Thymus (tissue), 14 donors: ENCODE measurements around the gene FBXW10B. TPM values are rescaled to one million over a fixed set of nuclear protein-coding genes. Genes with fewer than 3 reads are reported as not detected.
"Not testable (repeated sequence)": the region's sequence is repeated elsewhere in the genome, so short reads cannot be mapped to it uniquely, and the experiment has no call there.

Experiments used
- DNase-seq, 9 donors: peaks; one replicate each; pipeline ENCODE4 v3.0.0-alpha.2; 2013; ENCODE audit warnings: low spot score in 9 of 9, low read depth in 6 of 9, missing footprints in 1 of 9
- H3K27ac ChIP-seq, 2 donors: one replicate each; pipeline ENCODE4 v1.5.1; 2013; ENCODE audit warnings: control low read depth in 1 of 2, low read depth in 1 of 2, low read length in 1 of 2, mild to moderate bottlenecking in 1 of 2, moderate library complexity in 1 of 2
- H3K27me3 ChIP-seq, 2 donors: one replicate each; pipeline ENCODE4 v1.5.1; 2013; ENCODE audit warnings: low read length in 1 of 2; ENCODE audit not compliant: control insufficient read depth in 2 of 2, insufficient read depth in 1 of 2
- H3K36me3 ChIP-seq, 2 donors: one replicate each; pipeline ENCODE4 v1.5.1; 2013; ENCODE audit warnings: low read length in 1 of 2, mild to moderate bottlenecking in 1 of 2, moderate library complexity in 1 of 2; ENCODE audit not compliant: control insufficient read depth in 2 of 2, insufficient read depth in 2 of 2
- H3K4me1 ChIP-seq, 2 donors: one replicate each; pipeline ENCODE4 v1.5.1; 2013; ENCODE audit warnings: low read length in 2 of 2; ENCODE audit not compliant: control insufficient read depth in 2 of 2, insufficient read depth in 2 of 2
- H3K4me3 ChIP-seq, 2 donors: one replicate each; pipeline ENCODE4 v1.5.1; 2013; ENCODE audit warnings: low read length in 2 of 2, control low read depth in 1 of 2, mild to moderate bottlenecking in 1 of 2
- H3K9me3 ChIP-seq, 2 donors: one replicate each; pipeline ENCODE4 v1.5.1; 2013; ENCODE audit warnings: low read length in 1 of 2, mild to moderate bottlenecking in 1 of 2; ENCODE audit not compliant: control insufficient read depth in 2 of 2, insufficient read depth in 1 of 2
- WGBS: extraction: QIAGEN DNeasy Blood & Tissue Kit; methylation state at CpG from one replicate; pipeline ENCODE4 v1.1.7; 2013; 5-methylcytosine and 5-hydroxymethylcytosine counted together
- long read RNA-seq, 10 donors: transcript quantifications; one replicate each; lab custom pipeline, GENCODE V29; 2026
- polyA plus RNA-seq: library from polyadenylated mRNA; stranded (reverse); fragments of 200-250 nt; gene quantifications from one replicate; pipeline ENCODE4 v1.2.3, GENCODE V29; 2013
- total RNA-seq: library from RNA; stranded (reverse); fragments of 120-200 nt; gene quantifications from one replicate; pipeline ENCODE4 v1.2.4, GENCODE V29; 2013
- donor health status: healthy.

The FBXW10B gene
- 0.80 TPM for total RNA-seq
- 1.6 TPM for polyA plus RNA-seq
- long read RNA-seq, donor 1, result 0 reads
- long read RNA-seq, donor 2, result 0 reads
- long read RNA-seq, donor 3, result 0 reads
- long read RNA-seq, donor 4, result 0 reads
- long read RNA-seq, donor 5, result 0 reads
- long read RNA-seq, donor 6, result 0 reads
- long read RNA-seq, donor 7, result 0 reads
- long read RNA-seq, donor 8, result 0 reads
- long read RNA-seq, donor 9, result 0 reads
- long read RNA-seq, donor 10, result 0 reads

- H3K27me3 ChIP-seq, H3K27ac ChIP-seq, H3K36me3 ChIP-seq, H3K4me3 ChIP-seq, DNase-seq, H3K9me3 ChIP-seq, H3K4me1 ChIP-seq: not testable (repeated sequence)
- 92% methylated on average over 11 of the region's 12 CpGs for WGBS
Measured at GRCh38 chr17:15619331-15620058, at the start of gene FBXW10B. Gene FBXW10B, minus strand, starts transcription at chr17:15619704. Its CDS starts 192 bp downstream, at chr17:15619512.

GRCh38 chr17:15663691-15664090 lies 44.2 kb upstream of the FBXW10B start:
- 98% methylated on average over 5 of the region's 5 CpGs for WGBS
- Histone ChIP-seq H3K4me3 (no peak overlapping the region), H3K4me1 (no peaks in the 10 kb centered on the region), H3K27me3 (no peaks in the 10 kb centered on the region), H3K27ac (no peak overlapping the region), H3K36me3 (peaks cover 0 to 3% of the 10 kb centered on the region in 2 donors), H3K9me3 (no peaks in the 10 kb centered on the region)
- DNase-seq, result no peak

- Histone ChIP-seq H3K27me3 (no peaks in the 10 kb centered on the region), H3K4me3 (no peak overlapping the region), H3K27ac (no peak overlapping the region), H3K4me1 (no peaks in the 10 kb centered on the region), H3K36me3 (peaks cover 0 to 3% of the 10 kb centered on the region in 2 donors), H3K9me3 (no peaks in the 10 kb centered on the region)
- DNase-seq, result no peak
- WGBS, result 98% methylated on average over 6 of the region's 6 CpGs
Measured at GRCh38 chr17:15663176-15663575, 43.7 kb upstream of the FBXW10B start.

- 99% methylated on average over 3 of the region's 3 CpGs for WGBS
- H3K36me3 ChIP-seq, result peaks cover 0 to 3% of the 10 kb centered on the region in 2 donors
- no peak overlapping the region for H3K4me3 ChIP-seq
- H3K4me1 ChIP-seq, result no peaks in the 10 kb centered on the region
- no peaks in the 10 kb centered on the region for H3K9me3 ChIP-seq
- H3K27ac ChIP-seq, result no peak overlapping the region
- no peak for DNase-seq
- no peaks in the 10 kb centered on the region for H3K27me3 ChIP-seq
Measured at GRCh38 chr17:15662681-15663080, 43.2 kb upstream of the FBXW10B start.

- no peak for DNase-seq
- Histone ChIP-seq H3K4me3 (no peak overlapping the region), H3K4me1 (peaks cover 0 to under 1% of the 10 kb centered on the region in 2 donors), H3K36me3 (peaks cover 0 to 3% of the 10 kb centered on the region in 2 donors), H3K27me3 (no peaks in the 10 kb centered on the region), H3K27ac (no peak overlapping the region), H3K9me3 (no peaks in the 10 kb centered on the region)
- WGBS, result 95% methylated on average over 3 of the region's 3 CpGs
Measured at GRCh38 chr17:15660077-15660476, 40.6 kb upstream of the FBXW10B start.

- no peak for DNase-seq
- WGBS, result 94% methylated on average over 4 of the region's 4 CpGs
- H3K4me1 ChIP-seq, result peaks cover 0 to 2% of the 10 kb centered on the region in 2 donors
- H3K36me3 ChIP-seq, result peaks cover 0 to 3% of the 10 kb centered on the region in 2 donors
- H3K9me3 ChIP-seq, result no peaks in the 10 kb centered on the region
- no peak overlapping the region for H3K4me3 ChIP-seq
- no peak overlapping the region for H3K27ac ChIP-seq
- no peaks in the 10 kb centered on the region for H3K27me3 ChIP-seq
Measured at GRCh38 chr17:15659663-15660062, 40.2 kb upstream of the FBXW10B start.

- DNase-seq, result no peak
- 96% methylated on average over 6 of the region's 6 CpGs for WGBS
- Histone ChIP-seq H3K27ac (no peak overlapping the region), H3K4me3 (no peak overlapping the region), H3K4me1 (peaks cover 0 to 2% of the 10 kb centered on the region in 2 donors), H3K9me3 (no peaks in the 10 kb centered on the region), H3K27me3 (no peaks in the 10 kb centered on the region), H3K36me3 (peaks cover 0 to 3% of the 10 kb centered on the region in 2 donors)
Measured at GRCh38 chr17:15659236-15659635, 39.7 kb upstream of the FBXW10B start.

GRCh38 chr17:15658296-15658695 lies 38.8 kb upstream of the FBXW10B start:
- Histone ChIP-seq H3K27ac (no peak overlapping the region), H3K4me3 (no peak overlapping the region), H3K27me3 (no peaks in the 10 kb centered on the region), H3K4me1 (peaks cover 0 to 2% of the 10 kb centered on the region in 2 donors), H3K36me3 (peaks cover 0 to 3% of the 10 kb centered on the region in 2 donors), H3K9me3 (no peaks in the 10 kb centered on the region)
- whole genome bisulfite sequencing, result 99% methylated on average over 3 of the region's 3 CpGs
- no peak for DNase-seq

GRCh38 chr17:15657868-15658267 lies 38.4 kb upstream of the FBXW10B start:
- H3K27ac ChIP-seq, result no peak overlapping the region
- H3K36me3 ChIP-seq, result peaks cover 0 to 3% of the 10 kb centered on the region in 2 donors
- H3K4me3 ChIP-seq, result no peak overlapping the region
- no peaks in the 10 kb centered on the region for H3K27me3 ChIP-seq
- H3K9me3 ChIP-seq, result no peaks in the 10 kb centered on the region
- no peak for DNase-seq
- peaks cover 0 to 2% of the 10 kb centered on the region in 2 donors for H3K4me1 ChIP-seq
